ENCODE results near the gene SERTAD1. TPM values are rescaled to one million over a fixed set of nuclear protein-coding genes. Genes with fewer than 3 reads are reported as not detected.
A peak's percentile ranks its signal among the peaks of the same experiment; 100 is the strongest.

The SERTAD1 gene
- total RNA-seq, result 12.9 and 23.0 TPM in 2 replicates
- 21.1 TPM for polyA plus RNA-seq (2012)

GRCh38 chr19:40425450-40426287, at the start of gene SERTAD1:
SERTAD1 (minus strand) TSS chr19:40425992; CDS start chr19:40423546, 2,446 bp downstream.
- peak; percentile 100 for DNase-seq (ENCODE audit: low read depth)

GRCh38 chr19:40474737-40475136, 48.9 kb upstream of the SERTAD1 start:
- DNase-seq (ENCODE audit: low read depth), result no peak

GRCh38 chr19:40472516-40472915, 46.7 kb upstream of the SERTAD1 start:
- DNase-seq (ENCODE audit: low read depth), result no peak

GRCh38 chr19:40471111-40471510, 45.3 kb upstream of the SERTAD1 start:
- DNase-seq (ENCODE audit: low read depth), result no peak

- DNase-seq (ENCODE audit: low read depth), result no peak
These were observed 43.2 kb upstream of the SERTAD1 start for GRCh38 chr19:40469011-40469410.

GRCh38 chr19:40466985-40467734, 41.4 kb upstream of the SERTAD1 start, which contains the start of gene SPTBN4:
SPTBN4 (plus strand) TSS chr19:40467001; CDS start chr19:40472622, 5,621 bp downstream.
- no peak for DNase-seq (ENCODE audit: low read depth)

- peak; percentile 33 for DNase-seq (ENCODE audit: low read depth)
These were observed 40.6 kb upstream of the SERTAD1 start for GRCh38 chr19:40466219-40466984.

- peak; percentile 99 for DNase-seq (ENCODE audit: low read depth)
These were observed 39.9 kb upstream of the SERTAD1 start, which contains the start of gene BLVRB for GRCh38 chr19:40465557-40466218. BLVRB (minus strand) TSS chr19:40465745; CDS start chr19:40465688, 57 bp downstream.

- peak; percentile 84 for DNase-seq (ENCODE audit: low read depth)
These were observed 39.3 kb upstream of the SERTAD1 start for GRCh38 chr19:40465025-40465556.

GRCh38 chr19:40464059-40465024, 38.5 kb upstream of the SERTAD1 start:
- DNase-seq (ENCODE audit: low read depth), result peak; percentile 88

- DNase-seq (ENCODE audit: low read depth), result peak; percentile 9
These were observed 37.8 kb upstream of the SERTAD1 start for GRCh38 chr19:40463587-40464037.

GRCh38 chr19:40461669-40462221, 36.0 kb upstream of the SERTAD1 start:
- no peak for DNase-seq (ENCODE audit: low read depth)

- no peak for DNase-seq (ENCODE audit: low read depth)
These were observed 34.4 kb upstream of the SERTAD1 start for GRCh38 chr19:40460185-40460584.

- DNase-seq (ENCODE audit: low read depth), result no peak
These were observed 32.8 kb upstream of the SERTAD1 start for GRCh38 chr19:40458597-40458974.

GRCh38 chr19:40457953-40458596, 32.3 kb upstream of the SERTAD1 start:
- DNase-seq (ENCODE audit: low read depth), result no peak

GRCh38 chr19:40457048-40457447, 31.3 kb upstream of the SERTAD1 start:
- no peak for DNase-seq (ENCODE audit: low read depth)

GRCh38 chr19:40453943-40454342, 28.2 kb upstream of the SERTAD1 start:
- peak; percentile 9 for DNase-seq (ENCODE audit: low read depth)

- no peak for DNase-seq (ENCODE audit: low read depth)
These were observed 27.5 kb upstream of the SERTAD1 start for GRCh38 chr19:40453151-40453735.
